ENCODE measurements around the gene GDF2. TPM values are rescaled to one million over a fixed set of nuclear protein-coding genes. Genes with fewer than 3 reads are reported as not detected.

Gene GDF2
- total RNA-seq, 1 donor from 2014 or later, result not detected

GRCh38 chr10:47339759-47340607 is 17.7 kb downstream of the GDF2 start:
- H3K4me3 Mint-ChIP-seq, result no peak overlapping the region
- H3K9me3 Mint-ChIP-seq, result no peaks in the 10 kb centered on the region
- no peaks in the 10 kb centered on the region for H3K4me1 Mint-ChIP-seq
- TF ChIP-seq CTCF (IDR thresholded peaks at IDR 0.05; ENCODE audit: unreplicated experiment), result no peak
- H3K27ac Mint-ChIP-seq, result no peak overlapping the region
- no peaks in the 10 kb centered on the region for H3K36me3 Mint-ChIP-seq
- H3K27me3 Mint-ChIP-seq (ENCODE audit: low read depth), result peaks cover 53% of the 10 kb centered on the region
- no peak for DNase-seq (ENCODE audit: low spot score in 2 of 2, unreplicated experiment in 2 of 2)

GRCh38 chr10:47340608-47341170 is 18.4 kb downstream of the GDF2 start:
- peak; percentile 94 for TF ChIP-seq CTCF (IDR thresholded peaks at IDR 0.05; ENCODE audit: unreplicated experiment)
- Mint-ChIP-seq H3K4me3 (no peak overlapping the region), H3K9me3 (no peaks in the 10 kb centered on the region), H3K27me3 (ENCODE audit: low read depth) (peaks cover 50% of the 10 kb centered on the region), H3K36me3 (no peaks in the 10 kb centered on the region), H3K27ac (no peak overlapping the region), H3K4me1 (no peaks in the 10 kb centered on the region)
- peak in 1 of 2 experiments; percentile 75 for DNase-seq (ENCODE audit: low spot score in 2 of 2, unreplicated experiment in 2 of 2)

GRCh38 chr10:47344996-47345870 is 23.0 kb downstream of the GDF2 start:
- no peak for DNase-seq (ENCODE audit: low spot score in 2 of 2, unreplicated experiment in 2 of 2)
- no peaks in the 10 kb centered on the region for H3K36me3 Mint-ChIP-seq
- H3K27ac Mint-ChIP-seq, result no peak overlapping the region
- H3K4me1 Mint-ChIP-seq, result peaks cover 6% of the 10 kb centered on the region
- H3K4me3 Mint-ChIP-seq, result no peak overlapping the region
- no peaks in the 10 kb centered on the region for H3K9me3 Mint-ChIP-seq
- H3K27me3 Mint-ChIP-seq (ENCODE audit: low read depth), result peaks cover 22% of the 10 kb centered on the region
- no peak for TF ChIP-seq CTCF (IDR thresholded peaks at IDR 0.05; ENCODE audit: unreplicated experiment)

GRCh38 chr10:47346581-47347302 is 24.5 kb downstream of the GDF2 start:
- peaks cover 6% of the 10 kb centered on the region for H3K4me1 Mint-ChIP-seq
- H3K27me3 Mint-ChIP-seq (ENCODE audit: low read depth), result peaks cover 15% of the 10 kb centered on the region
- no peak overlapping the region for H3K4me3 Mint-ChIP-seq
- no peak for DNase-seq (ENCODE audit: low spot score in 2 of 2, unreplicated experiment in 2 of 2)
- no peaks in the 10 kb centered on the region for H3K9me3 Mint-ChIP-seq
- no peak overlapping the region for H3K27ac Mint-ChIP-seq
- H3K36me3 Mint-ChIP-seq, result no peaks in the 10 kb centered on the region
- no peak for TF ChIP-seq CTCF (IDR thresholded peaks at IDR 0.05; ENCODE audit: unreplicated experiment)

GRCh38 chr10:47347303-47347675 is 25.0 kb downstream of the GDF2 start:
- no peak overlapping the region for H3K4me3 Mint-ChIP-seq
- H3K27me3 Mint-ChIP-seq (ENCODE audit: low read depth), result peaks cover 15% of the 10 kb centered on the region
- no peak for TF ChIP-seq CTCF (IDR thresholded peaks at IDR 0.05; ENCODE audit: unreplicated experiment)
- H3K27ac Mint-ChIP-seq, result no peak overlapping the region
- no peaks in the 10 kb centered on the region for H3K36me3 Mint-ChIP-seq
- no peak for DNase-seq (ENCODE audit: low spot score in 2 of 2, unreplicated experiment in 2 of 2)
- H3K9me3 Mint-ChIP-seq, result no peaks in the 10 kb centered on the region
- peaks cover 6% of the 10 kb centered on the region for H3K4me1 Mint-ChIP-seq
